Keratinocyte (primary cell): Measurements from ENCODE around the gene CAD.

Experiments
- EZH2 ChIP-seq: IDR thresholded peaks from one replicate; pipeline ENCODE4 v1.6.1; 2012; ENCODE audit warnings: inconsistent platforms, mild to moderate bottlenecking, low read length, moderate library complexity
- TF ChIP-seq, protein P1 (sequence below), 3 experiments: IDR thresholded peaks in 1 of 3; conservative IDR thresholded peaks in 1 of 3; optimal IDR thresholded peaks in 1 of 3; 2 replicates in 2 of 3; 3 replicates in 1 of 3; pipeline versions ENCODE3 to v1.5.1; 2011; ENCODE audit warnings: low read length in 3 of 3, mild to moderate bottlenecking in 3 of 3, moderate library complexity in 2 of 3, control low read depth in 1 of 3, inconsistent platforms in 1 of 3; ENCODE audit not compliant: insufficient read depth in 2 of 3; ENCODE audit errors: extremely low read depth in 1 of 3

DNA sequence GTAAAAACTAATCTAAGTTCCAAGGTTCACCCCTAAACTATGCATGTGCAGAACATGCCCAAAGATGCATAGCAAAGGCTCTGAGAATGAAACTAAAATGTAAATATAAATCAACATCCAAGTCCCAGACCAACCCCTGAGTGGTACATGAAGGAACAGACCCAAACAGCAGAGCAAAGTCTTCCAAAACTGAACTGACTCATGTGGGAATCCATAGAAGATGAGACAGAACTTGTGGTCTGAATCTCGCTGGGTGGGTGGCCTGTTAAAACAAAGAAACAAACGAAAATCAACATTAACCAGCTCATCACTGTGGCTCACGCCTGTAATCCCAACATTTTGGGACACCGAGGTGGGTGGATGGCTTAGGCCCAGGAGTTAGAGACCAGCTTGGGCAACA is 34.8 kb upstream of the CAD start:
- no peak for TF ChIP-seq EZH2
- TF ChIP-seq, protein P1, sequence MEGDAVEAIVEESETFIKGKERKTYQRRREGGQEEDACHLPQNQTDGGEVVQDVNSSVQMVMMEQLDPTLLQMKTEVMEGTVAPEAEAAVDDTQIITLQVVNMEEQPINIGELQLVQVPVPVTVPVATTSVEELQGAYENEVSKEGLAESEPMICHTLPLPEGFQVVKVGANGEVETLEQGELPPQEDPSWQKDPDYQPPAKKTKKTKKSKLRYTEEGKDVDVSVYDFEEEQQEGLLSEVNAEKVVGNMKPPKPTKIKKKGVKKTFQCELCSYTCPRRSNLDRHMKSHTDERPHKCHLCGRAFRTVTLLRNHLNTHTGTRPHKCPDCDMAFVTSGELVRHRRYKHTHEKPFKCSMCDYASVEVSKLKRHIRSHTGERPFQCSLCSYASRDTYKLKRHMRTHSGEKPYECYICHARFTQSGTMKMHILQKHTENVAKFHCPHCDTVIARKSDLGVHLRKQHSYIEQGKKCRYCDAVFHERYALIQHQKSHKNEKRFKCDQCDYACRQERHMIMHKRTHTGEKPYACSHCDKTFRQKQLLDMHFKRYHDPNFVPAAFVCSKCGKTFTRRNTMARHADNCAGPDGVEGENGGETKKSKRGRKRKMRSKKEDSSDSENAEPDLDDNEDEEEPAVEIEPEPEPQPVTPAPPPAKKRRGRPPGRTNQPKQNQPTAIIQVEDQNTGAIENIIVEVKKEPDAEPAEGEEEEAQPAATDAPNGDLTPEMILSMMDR (optimal IDR thresholded peaks at IDR 0.05 in 1 of 3, IDR thresholded peaks at IDR 0.05 in 1 of 3, conservative IDR thresholded peaks at IDR 0.05 in 1 of 3; ENCODE audit: extremely low read depth in 1 of 3, insufficient read depth in 2 of 3, low read length in 3 of 3), result no peak
